Neural progenitor cell (in vitro differentiated cells): Measurements from ENCODE around the gene CAPN2. TPM values are rescaled to one million over a fixed set of nuclear protein-coding genes. Genes with fewer than 3 reads are reported as not detected.

Source experiments
- DNase-seq: peaks from one replicate; pipeline ENCODE4 v3.0.0-alpha.2; 2016; ENCODE audit warnings: low spot score
- H2AFZ ChIP-seq: fragments of 200-600 bp; sonication (generic); replicated peaks from 2 replicates; pipeline ENCODE4 v1.6.1; 2016; ENCODE audit warnings: antibody characterized with exemption
- H3F3A ChIP-seq: fragments of 200-600 bp; sonication (generic); 2 replicates; pipeline ENCODE4 v1.6.1; 2016; ENCODE audit warnings: antibody characterized with exemption, low read depth
- H3K27ac ChIP-seq: fragments of 200-600 bp; sonication (generic); 2 replicates; pipeline ENCODE4 v1.5.1; 2016; ENCODE audit warnings: mild to moderate bottlenecking
- H3K27me3 ChIP-seq: fragments of 200-600 bp; sonication (generic); 2 replicates; pipeline ENCODE4 v1.6.1; 2016; ENCODE audit warnings: mild to moderate bottlenecking, moderate library complexity
- H3K36me3 ChIP-seq: fragments of 200-600 bp; sonication (generic); 2 replicates; pipeline ENCODE4 v1.5.1; 2016
- H3K4me1 ChIP-seq: fragments of 200-600 bp; sonication (generic); 2 replicates; pipeline ENCODE4 v1.6.1; 2016; ENCODE audit warnings: mixed run types
- H3K4me2 ChIP-seq: fragments of 200-600 bp; sonication (generic); 2 replicates; pipeline ENCODE4 v1.6.1; 2016
- H3K4me3 ChIP-seq: fragments of 200-600 bp; sonication (generic); 2 replicates; pipeline ENCODE4 v1.5.1; 2016
- H3K79me2 ChIP-seq: fragments of 200-600 bp; sonication (generic); 2 replicates; pipeline ENCODE4 v1.6.1; 2016; ENCODE audit warnings: low read depth
- H3K9ac ChIP-seq: fragments of 200-600 bp; sonication (generic); 2 replicates; pipeline ENCODE4 v1.6.1; 2016
- H3K9me3 ChIP-seq: fragments of 200-600 bp; sonication (generic); 2 replicates; pipeline ENCODE4 v1.5.1; 2016; ENCODE audit warnings: low read depth
- H4K20me1 ChIP-seq: fragments of 200-600 bp; sonication (generic); 2 replicates; pipeline ENCODE4 v1.6.1; 2016; ENCODE audit warnings: low read depth
- H3K27ac Mint-ChIP-seq: 3 replicates; pipeline ENCODE4 v1.8.0; 2021; ENCODE audit warnings: mixed read lengths
- H3K27me3 Mint-ChIP-seq: 2 replicates; pipeline ENCODE4 v1.8.0; 2022; ENCODE audit warnings: low read depth, mild to moderate bottlenecking, inconsistent platforms, moderate library complexity, mixed read lengths; ENCODE audit not compliant: insufficient read depth
- H3K36me3 Mint-ChIP-seq: 3 replicates; pipeline ENCODE4 v1.8.0; 2021; ENCODE audit warnings: mixed read lengths
- H3K4me1 Mint-ChIP-seq: 3 replicates; pipeline ENCODE4 v1.8.0; 2021; ENCODE audit warnings: mixed read lengths
- H3K4me3 Mint-ChIP-seq: 3 replicates; pipeline ENCODE4 v1.8.0; 2021; ENCODE audit warnings: mild to moderate bottlenecking, moderate library complexity, mixed read lengths
- H3K9me3 Mint-ChIP-seq: 3 replicates; pipeline ENCODE4 v1.8.0; 2020; ENCODE audit warnings: mixed read lengths
- CTCF ChIP-seq: fragments of 200-600 bp; sonication (generic); IDR thresholded peaks from 2 replicates; pipeline ENCODE4 v1.5.1; 2017; ENCODE audit warnings: antibody characterized with exemption, mild to moderate bottlenecking
- EZH2 ChIP-seq: fragments of 200-600 bp; sonication (generic); IDR thresholded peaks from 2 replicates; pipeline ENCODE4 v1.6.1; 2017; ENCODE audit warnings: antibody characterized with exemption, mild to moderate bottlenecking, moderate library complexity
- EZH2phosphoT487 ChIP-seq: fragments of 200-600 bp; sonication (generic); IDR thresholded peaks from 2 replicates; pipeline ENCODE4 v1.6.1; 2017; ENCODE audit warnings: antibody characterized with exemption
- total RNA-seq: library from RNA; depleted of rRNA; stranded (reverse); fragments of >200 nt; gene quantifications from 2 replicates; pipeline ENCODE4 v1.2.3, GENCODE V29; 2015; ENCODE audit warnings: low replicate concordance

CAPN2 gene
- total RNA-seq, 1 donor from 2014 or later, result 61.7 TPM

- no peak overlapping the region for H3K27ac ChIP-seq
These were observed 53.5 kb downstream of the CAPN2 start for GRCh38 chr1:223765719-223766340.

GRCh38 chr1:223770621-223771315, 58.4 kb downstream of the CAPN2 start:
- Mint-ChIP-seq H3K36me3 (peaks cover 42% of the 10 kb centered on the region), H3K27ac (peak overlapping the region; percentile 64), H3K9me3 (peaks cover 3% of the 10 kb centered on the region), H3K27me3 (no peaks in the 10 kb centered on the region), H3K4me3 (no peak overlapping the region), H3K4me1 (peaks cover 24% of the 10 kb centered on the region)
- DNase-seq, result no peak
- H3K36me3 ChIP-seq, result peaks cover 7% of the 10 kb centered on the region
- H3K27me3 ChIP-seq, result no peaks in the 10 kb centered on the region
- peaks cover 13% of the 10 kb centered on the region for H3K4me1 ChIP-seq
- no peak overlapping the region for H3K4me2 ChIP-seq
- H3K4me3 ChIP-seq, result no peak overlapping the region
- TF ChIP-seq EZH2 (no peak), CTCF (no peak), EZH2phosphoT487 (no peak)
- H3F3A ChIP-seq, result peaks cover 17% of the 10 kb centered on the region
- H3K79me2 ChIP-seq, result no peaks in the 10 kb centered on the region
- H3K27ac ChIP-seq, result no peak overlapping the region
- H2AFZ ChIP-seq, result no peak overlapping the region
- H4K20me1 ChIP-seq, result no peaks in the 10 kb centered on the region
- no peak overlapping the region for H3K9ac ChIP-seq
- no peaks in the 10 kb centered on the region for H3K9me3 ChIP-seq

More at GRCh38 chr1:223765719-223766340, 53.5 kb downstream of the CAPN2 start:
- H3K36me3 ChIP-seq, result no peaks in the 10 kb centered on the region
- Mint-ChIP-seq H3K4me1 (peaks cover 5% of the 10 kb centered on the region), H3K27me3 (no peaks in the 10 kb centered on the region), H3K27ac (no peak overlapping the region), H3K4me3 (no peak overlapping the region), H3K9me3 (peaks cover 3% of the 10 kb centered on the region), H3K36me3 (peaks cover 33% of the 10 kb centered on the region)
- no peak overlapping the region for H3K4me3 ChIP-seq
- peaks cover 7% of the 10 kb centered on the region for H3K4me1 ChIP-seq
- no peak for DNase-seq
- H4K20me1 ChIP-seq, result no peaks in the 10 kb centered on the region
- no peaks in the 10 kb centered on the region for H3K27me3 ChIP-seq
- no peaks in the 10 kb centered on the region for H3K9me3 ChIP-seq
- no peaks in the 10 kb centered on the region for H3K79me2 ChIP-seq
- no peak overlapping the region for H2AFZ ChIP-seq
- peaks cover 10% of the 10 kb centered on the region for H3F3A ChIP-seq
- no peak overlapping the region for H3K9ac ChIP-seq
- no peak overlapping the region for H3K4me2 ChIP-seq
- TF ChIP-seq CTCF (no peak), EZH2 (no peak), EZH2phosphoT487 (no peak)

- Histone ChIP-seq H3K4me3 (no peak overlapping the region), H3K36me3 (peaks cover 7% of the 10 kb centered on the region), H3K79me2 (no peaks in the 10 kb centered on the region), H3K9me3 (no peaks in the 10 kb centered on the region), H3K27me3 (no peaks in the 10 kb centered on the region), H2AFZ (no peak overlapping the region), H3K4me1 (peaks cover 13% of the 10 kb centered on the region), H3K27ac (no peak overlapping the region), H4K20me1 (no peaks in the 10 kb centered on the region), H3F3A (peaks cover 16% of the 10 kb centered on the region), H3K4me2 (peak overlapping the region; percentile 19), H3K9ac (no peak overlapping the region)
- Mint-ChIP-seq H3K27me3 (no peaks in the 10 kb centered on the region), H3K36me3 (peaks cover 49% of the 10 kb centered on the region), H3K9me3 (peaks cover 3% of the 10 kb centered on the region), H3K27ac (peak overlapping the region; percentile 25), H3K4me1 (peaks cover 24% of the 10 kb centered on the region), H3K4me3 (no peak overlapping the region)
- no peak for DNase-seq
- no peak for TF ChIP-seq EZH2
- TF ChIP-seq EZH2phosphoT487, result no peak
- TF ChIP-seq CTCF, result no peak
These were observed 59.1 kb downstream of the CAPN2 start for GRCh38 chr1:223771469-223771813.
